Renal cortical epithelial cell (primary cell): ENCODE results near the gene P2RX6. TPM values are rescaled to one million over a fixed set of nuclear protein-coding genes. Genes with fewer than 3 reads are reported as not detected.
"Not testable (repeated sequence)": the region's sequence is repeated elsewhere in the genome, so short reads cannot be mapped to it uniquely, and the experiment has no call there.

ENCODE experiments used
- DNase-seq: peaks from one replicate; pipeline ENCODE4 v3.0.0-alpha.2; 2011; ENCODE audit warnings: low read depth
- total RNA-seq: library from RNA; depleted of rRNA; stranded (reverse); fragments of >200 nt; gene quantifications from 2 replicates; pipeline ENCODE4 v1.2.3, GENCODE V29; 2014

Gene P2RX6
- total RNA-seq, 1 donor from 2014 or later: 1.1 TPM

DNA sequence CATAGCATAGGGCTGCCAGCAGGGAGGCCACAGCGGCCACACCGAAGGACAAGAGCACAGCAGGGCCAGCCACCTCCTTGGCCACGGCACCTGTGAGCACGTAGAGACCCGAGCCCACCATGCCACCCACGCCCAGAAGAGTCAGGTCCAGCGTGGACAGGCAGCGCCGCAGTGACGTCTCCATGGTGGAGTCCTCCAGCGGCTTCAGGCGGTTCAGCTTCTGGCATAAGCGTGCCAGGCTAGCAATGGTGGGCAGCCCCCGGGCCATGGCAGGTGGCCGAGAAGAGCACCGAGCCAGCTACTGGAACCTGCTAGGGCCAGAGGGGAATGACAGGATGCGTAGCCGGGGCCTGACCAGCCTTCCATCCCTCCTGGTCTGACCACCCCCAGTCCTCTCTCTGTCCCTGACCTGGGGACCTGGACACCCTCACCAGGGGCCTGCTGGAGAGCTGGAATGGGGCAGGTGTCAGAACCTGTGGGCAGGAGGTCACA is 16.6 kb downstream of the P2RX6 start:
- DNase-seq: no peak

GRCh38 chr22:21032037-21032867 is 17.3 kb downstream of the P2RX6 start, which contains the start of gene SLC7A4:
TSS of gene SLC7A4 (minus strand) at chr22:21032561. CDS start at chr22:21031812, 749 bp downstream.
- no peak for DNase-seq

DNA sequence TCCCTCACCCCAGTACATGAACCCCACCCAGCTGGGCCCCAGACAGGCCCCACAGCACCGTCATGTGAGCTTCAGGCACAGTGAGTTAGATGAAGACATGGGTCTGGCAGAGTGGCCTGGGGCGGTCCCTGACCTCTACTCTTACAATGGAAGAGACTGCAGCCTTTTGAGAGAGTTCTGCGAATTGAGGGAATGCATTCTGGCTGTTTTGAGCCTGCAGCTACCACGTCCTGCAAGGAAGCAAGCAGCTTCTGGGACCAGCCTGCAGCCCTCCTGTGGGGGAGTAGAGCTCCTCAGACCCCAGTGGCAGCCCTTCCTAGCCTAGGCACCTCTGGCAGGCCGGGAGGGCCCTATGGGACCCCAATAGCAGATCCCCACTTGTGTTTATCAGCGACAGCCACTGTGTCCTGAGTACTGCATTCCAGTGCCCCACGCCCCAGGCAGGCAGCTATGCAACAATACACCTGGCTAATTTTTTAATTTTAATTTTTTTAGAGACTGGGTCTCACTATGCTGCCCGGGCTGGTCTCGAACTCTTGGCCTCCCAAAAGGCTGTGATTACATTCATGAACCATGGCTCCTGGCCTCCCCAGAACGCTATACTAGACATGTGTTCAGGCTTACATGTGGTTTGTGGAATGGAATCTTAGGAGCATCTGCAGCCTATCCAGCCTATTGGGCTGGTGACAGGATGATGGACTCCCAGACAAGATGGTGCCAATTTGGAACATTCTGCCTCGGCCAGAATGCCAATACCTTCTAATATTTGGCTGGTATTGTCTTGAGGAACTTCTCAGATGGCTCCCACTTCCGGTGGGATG is 18.1 kb downstream of the P2RX6 start:
- no peak for DNase-seq

- DNase-seq: no peak
Observed at GRCh38 chr22:21033895-21034294, 18.9 kb downstream of the P2RX6 start.

GRCh38 chr22:21034989-21035388 is 20.0 kb downstream of the P2RX6 start:
- no peak for DNase-seq

- DNase-seq: no peak
Observed at GRCh38 chr22:21038405-21038804, 23.4 kb downstream of the P2RX6 start.

GRCh38 chr22:21039158-21039557 is 24.2 kb downstream of the P2RX6 start:
- DNase-seq: not testable (repeated sequence)

- DNase-seq: no peak
Observed at GRCh38 chr22:21041937-21042336, 27.0 kb downstream of the P2RX6 start.

- no peak for DNase-seq
Observed at GRCh38 chr22:21042978-21043859, 28.3 kb downstream of the P2RX6 start.

GRCh38 chr22:21043860-21044535 is 29.0 kb downstream of the P2RX6 start:
- DNase-seq: no peak

- DNase-seq: no peak
Observed at GRCh38 chr22:21044931-21045584, 30.1 kb downstream of the P2RX6 start.

- DNase-seq: peak; percentile 78
Observed at GRCh38 chr22:21045585-21046294, 30.8 kb downstream of the P2RX6 start, which contains the start of gene LRRC74B. TSS of gene LRRC74B (plus strand) at chr22:21045946. CDS start at chr22:21045987, 41 bp downstream.

DNA sequence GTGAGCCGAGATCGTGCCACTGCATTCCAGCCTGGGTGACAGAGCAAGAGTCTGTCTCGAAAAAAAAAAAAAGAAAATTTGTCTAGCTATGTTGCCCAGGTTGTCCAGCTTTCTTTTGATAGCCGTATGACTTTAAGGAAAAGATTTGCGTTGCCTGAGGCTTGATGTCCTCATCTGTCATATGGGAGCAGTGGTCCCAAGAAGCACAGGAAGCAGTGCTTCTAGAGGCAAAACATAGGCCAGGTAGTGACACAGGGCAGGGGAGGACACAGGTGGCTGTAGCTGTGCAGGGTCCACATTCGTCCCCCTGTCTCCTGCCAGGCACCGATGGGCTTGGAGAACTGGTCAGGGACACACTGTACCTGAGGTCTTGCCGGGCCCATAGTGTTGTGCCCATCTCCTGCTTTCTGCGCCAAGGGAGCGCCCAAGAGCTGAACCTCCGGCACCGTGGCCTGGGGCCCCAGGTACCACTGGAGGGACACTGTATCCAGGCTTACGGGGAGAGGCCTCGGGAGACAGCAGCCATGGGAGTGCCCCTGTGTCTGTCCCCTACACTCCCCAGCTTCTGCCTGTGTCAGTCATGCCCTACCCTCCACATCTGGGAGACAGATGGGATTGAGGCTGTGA is 32.2 kb downstream of the P2RX6 start:
- no peak for DNase-seq

DNA sequence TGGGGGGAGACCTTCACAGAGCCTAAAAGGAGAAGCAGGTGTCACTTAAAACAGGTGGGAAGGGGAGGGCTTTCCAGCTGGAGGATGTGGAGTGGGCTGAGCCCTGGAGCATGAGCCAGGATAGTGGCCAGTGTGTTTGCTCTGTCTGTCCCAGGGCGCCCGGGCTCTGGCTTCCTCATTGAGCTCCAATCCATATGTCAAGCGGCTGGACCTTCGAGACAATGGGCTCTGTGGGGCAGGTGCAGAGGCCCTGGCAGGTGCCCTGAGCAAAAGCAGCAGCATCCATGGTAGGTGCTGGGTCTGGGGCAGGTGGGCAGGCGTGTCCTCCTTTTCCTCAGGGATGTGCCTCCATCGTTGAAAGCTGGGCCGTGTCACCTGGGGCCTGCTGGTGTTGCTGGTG is 32.8 kb downstream of the P2RX6 start:
- no peak for DNase-seq

DNA sequence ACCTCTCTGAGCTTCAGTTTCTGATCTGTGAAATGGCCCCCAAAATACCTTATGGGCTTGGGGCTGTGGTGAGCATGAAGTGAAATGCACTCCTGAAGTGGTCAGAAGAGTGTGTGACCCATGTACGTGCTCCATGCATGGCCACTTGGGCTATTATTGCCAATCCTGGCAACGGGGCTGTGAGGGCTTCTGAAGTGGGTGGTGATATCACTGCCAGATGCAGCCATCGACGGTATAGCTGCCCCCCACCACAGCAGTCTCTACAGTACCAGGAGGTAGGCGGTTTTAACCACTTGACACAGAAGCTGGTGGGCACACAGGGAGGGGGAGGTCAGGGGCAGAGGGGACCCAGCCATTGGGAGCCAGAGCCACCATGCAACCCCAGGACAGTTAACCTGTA is 33.5 kb downstream of the P2RX6 start:
- not testable (repeated sequence) for DNase-seq

- DNase-seq: not testable (repeated sequence)
Observed at GRCh38 chr22:21048965-21049364, 34.0 kb downstream of the P2RX6 start.

DNA sequence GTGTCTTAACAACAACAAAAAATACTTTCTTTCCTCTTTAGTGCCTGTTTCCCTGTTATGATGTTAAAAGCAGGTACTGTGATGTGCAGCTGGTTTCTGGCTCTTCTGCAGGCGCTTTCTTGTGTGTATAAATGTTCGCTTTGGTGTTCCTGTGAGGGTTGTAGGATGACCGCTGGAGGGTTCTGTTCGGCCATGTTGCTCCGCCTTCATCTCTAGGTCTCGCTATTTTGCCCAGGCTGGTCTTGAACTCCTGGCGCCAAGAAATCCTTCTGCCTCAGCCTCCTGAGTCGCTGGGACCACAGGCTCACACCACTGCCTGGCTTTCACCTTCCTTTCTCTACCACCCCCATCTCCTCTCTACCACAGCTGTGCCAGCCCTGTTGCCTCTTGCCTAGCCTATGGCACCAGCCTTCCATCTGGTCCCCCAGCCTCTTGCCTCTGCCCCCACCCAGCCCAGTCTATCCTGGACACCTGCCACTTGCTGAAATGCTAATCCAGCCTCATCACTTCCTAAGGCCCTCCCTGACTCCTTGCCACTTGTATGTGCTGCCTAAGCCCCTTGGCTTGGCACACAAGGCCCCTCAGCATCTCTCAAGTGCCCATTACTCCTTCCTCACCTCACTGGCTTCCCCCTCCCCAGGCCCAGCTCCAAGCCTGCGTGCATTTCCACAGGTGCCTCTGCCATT is 36.3 kb downstream of the P2RX6 start:
- no peak for DNase-seq

GRCh38 chr22:21051831-21052400 is 37.0 kb downstream of the P2RX6 start:
- DNase-seq: no peak
